Fibroblast of lung (primary cell): ENCODE data around the gene ENTPD6. TPM values are rescaled to one million over a fixed set of nuclear protein-coding genes. Genes with fewer than 3 reads are reported as not detected.
A peak's percentile ranks its signal among the peaks of the same experiment; 100 is the strongest.

Experiments used
- DNase-seq, 2 donors: peaks; one replicate each; pipeline versions ENCODE4 v3.0.0 to v3.0.0-alpha.2; 2010; ENCODE audit warnings: low read depth in 2 of 2
- H2AFZ ChIP-seq: 2 replicates; pipeline ENCODE4 v1.5.1; 2012; ENCODE audit warnings: low read length, control low read depth, inconsistent platforms
- H3K27ac ChIP-seq: 2 replicates; pipeline ENCODE4 v1.5.1; 2011; ENCODE audit warnings: low read length, control low read depth; ENCODE audit not compliant: insufficient read depth
- H3K27me3 ChIP-seq: 2 replicates; pipeline ENCODE4 v1.5.1; 2011; ENCODE audit warnings: mild to moderate bottlenecking, low read length; ENCODE audit not compliant: control insufficient read depth, insufficient read depth
- H3K36me3 ChIP-seq: 2 replicates; pipeline ENCODE4 v1.5.1; 2011; ENCODE audit warnings: low read length; ENCODE audit not compliant: control insufficient read depth, insufficient read depth
- H3K4me1 ChIP-seq: 2 replicates; pipeline ENCODE4 v1.5.1; 2011; ENCODE audit warnings: low read length; ENCODE audit not compliant: control insufficient read depth, insufficient read depth; ENCODE audit errors: extremely low read depth
- H3K4me2 ChIP-seq: 2 replicates; pipeline ENCODE4 v1.5.1; 2011; ENCODE audit warnings: low read length, control low read depth; ENCODE audit not compliant: insufficient read depth; ENCODE audit errors: extremely low read depth
- H3K4me3 ChIP-seq, 4 experiments: fragments of 200-600 bp in 1 of 4; sonication (generic) in 1 of 4; replicated peaks in 1 of 4; 2 replicates each; pipeline ENCODE4 v1.5.1; 2011 to 2016; ENCODE audit warnings: low read length in 4 of 4, low read depth in 3 of 4, mild to moderate bottlenecking in 3 of 4, control low read depth in 2 of 4, inconsistent platforms in 1 of 4, mixed read lengths in 1 of 4; ENCODE audit not compliant: insufficient read depth in 1 of 4; ENCODE audit errors: control extremely low read depth in 1 of 4
- H3K79me2 ChIP-seq: 2 replicates; pipeline ENCODE4 v1.5.1; 2012; ENCODE audit warnings: mild to moderate bottlenecking, low read length, inconsistent platforms; ENCODE audit not compliant: control insufficient read depth, insufficient read depth
- H3K9ac ChIP-seq: 2 replicates; pipeline ENCODE4 v1.5.1; 2011; ENCODE audit warnings: mild to moderate bottlenecking, low read length, control low read depth; ENCODE audit not compliant: insufficient read depth
- H3K9me3 ChIP-seq: 2 replicates; pipeline ENCODE4 v1.5.1; 2012; ENCODE audit warnings: low read depth, low read length; ENCODE audit not compliant: control insufficient read depth, insufficient read depth
- H4K20me1 ChIP-seq: 2 replicates; pipeline ENCODE4 v1.5.1; 2011; ENCODE audit warnings: low read length; ENCODE audit not compliant: control insufficient read depth, insufficient read depth; ENCODE audit errors: extremely low read depth
- CTCF ChIP-seq, 2 donors: IDR thresholded peaks in 1 of 2; conservative IDR thresholded peaks in 1 of 2; 1 replicate in 1 of 2; 2 replicates in 1 of 2; pipeline ENCODE4 v1.5.1; 2011 to 2012; ENCODE audit warnings: low read length in 2 of 2, control low read depth in 1 of 2, inconsistent platforms in 1 of 2, low read depth in 1 of 2, mild to moderate bottlenecking in 1 of 2
- EZH2 ChIP-seq: IDR thresholded peaks from 2 replicates; pipeline ENCODE4 v1.5.1; 2012; ENCODE audit warnings: low read length, control low read depth, mild to moderate bottlenecking; ENCODE audit errors: missing control alignments
- polyA plus RNA-seq, 2 donors: library from polyadenylated mRNA; depleted of rRNA in 1 of 2; stranded (reverse) in 1 of 2; unstranded in 1 of 2; fragments of >200 nt; gene quantifications; 2 replicates each; pipeline ENCODE4 v1.2.1, GENCODE V29; 2011 to 2012; ENCODE audit warnings: missing spikeins in 1 of 2
- total RNA-seq: library from RNA; depleted of rRNA; stranded (reverse); fragments of >200 nt; gene quantifications from 2 replicates; pipeline ENCODE4 v1.2.1, GENCODE V29; 2014

ENTPD6 gene
- total and polyA plus RNA-seq, 2 donors (not counting 1 experiment from before 2014, with no cell fraction given) = 45.7 to 56.5 TPM

DNA sequence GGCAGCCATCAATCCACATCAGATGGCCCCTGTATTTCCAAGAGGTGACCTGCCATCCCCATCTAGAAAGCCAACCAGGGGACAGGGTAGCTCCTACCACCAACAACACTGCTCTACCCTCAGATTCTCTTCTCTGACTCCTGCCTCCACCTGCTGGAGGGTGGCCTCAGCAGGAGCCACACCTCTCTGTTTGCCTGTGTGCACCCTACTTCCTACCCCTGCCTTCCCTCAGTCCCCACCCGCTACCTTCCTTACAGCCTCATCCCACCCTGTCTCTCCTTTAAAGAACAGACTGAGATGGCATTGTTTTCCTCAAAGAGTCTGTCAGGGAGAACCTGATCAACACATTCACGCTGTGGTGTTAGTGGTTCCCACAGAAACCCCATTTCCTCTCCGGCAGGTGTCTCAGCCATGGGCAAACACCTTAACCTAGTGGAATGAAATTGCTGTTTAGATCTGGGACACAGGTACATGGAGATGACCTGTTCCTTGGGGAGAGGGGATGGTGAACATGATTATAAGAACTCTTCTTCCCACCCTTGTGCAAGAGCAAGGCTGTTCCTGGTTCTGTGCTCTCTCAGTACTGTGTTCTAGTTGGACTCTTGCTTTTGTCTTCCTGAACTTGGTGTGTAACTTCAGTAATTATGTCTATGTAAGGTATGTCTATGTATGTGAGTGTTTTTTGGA is 1.8 kb downstream of the ENTPD6 start:
- peak overlapping the region in 1 of 4 experiments; percentile 65 for H3K4me3 ChIP-seq
- H3K9me3 ChIP-seq = no peaks in the 10 kb centered on the region
- DNase-seq = no peak
- H3K9ac ChIP-seq = no peak overlapping the region
- H3K27me3 ChIP-seq = no peaks in the 10 kb centered on the region
- H2AFZ ChIP-seq = no peak overlapping the region
- no peak overlapping the region for H3K27ac ChIP-seq
- peaks cover 25% of the 10 kb centered on the region for H3K79me2 ChIP-seq
- peaks cover 3% of the 10 kb centered on the region for H3K4me1 ChIP-seq
- no peaks in the 10 kb centered on the region for H3K36me3 ChIP-seq
- H3K4me2 ChIP-seq = no peak overlapping the region
- TF ChIP-seq EZH2 = no peak
- TF ChIP-seq CTCF (conservative IDR thresholded peaks at IDR 0.05 in 1 of 2, IDR thresholded peaks at IDR 0.05 in 1 of 2; ENCODE audit: low read depth in 1 of 2, low read length in 2 of 2) = no peak
- no peaks in the 10 kb centered on the region for H4K20me1 ChIP-seq

DNA sequence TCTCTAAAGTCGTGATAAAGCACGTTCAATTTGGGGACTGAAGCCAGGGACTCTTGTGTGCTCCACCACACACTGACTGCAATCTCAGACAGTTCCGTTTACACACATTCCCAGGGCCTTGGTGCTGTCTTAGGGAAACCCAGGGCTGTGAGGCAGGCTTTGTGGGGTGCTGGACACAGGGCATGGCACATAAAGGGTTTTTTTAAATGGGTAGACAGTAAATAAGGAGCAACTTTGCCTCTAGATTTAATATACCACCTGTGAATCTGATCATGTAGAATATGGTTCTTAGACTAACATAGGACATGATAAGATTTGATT is 2.3 kb downstream of the ENTPD6 start:
- H3K4me2 ChIP-seq = no peak overlapping the region
- H3K9ac ChIP-seq = no peak overlapping the region
- no peak overlapping the region for H3K27ac ChIP-seq
- DNase-seq = no peak
- no peak overlapping the region for H2AFZ ChIP-seq
- no peaks in the 10 kb centered on the region for H4K20me1 ChIP-seq
- H3K4me1 ChIP-seq = peaks cover 3% of the 10 kb centered on the region
- H3K4me3 ChIP-seq = peak overlapping the region in 1 of 4 experiments; percentile 65
- no peaks in the 10 kb centered on the region for H3K9me3 ChIP-seq
- TF ChIP-seq EZH2 = no peak
- TF ChIP-seq CTCF (conservative IDR thresholded peaks at IDR 0.05 in 1 of 2, IDR thresholded peaks at IDR 0.05 in 1 of 2; ENCODE audit: low read depth in 1 of 2, low read length in 2 of 2) = no peak
- no peaks in the 10 kb centered on the region for H3K27me3 ChIP-seq
- H3K79me2 ChIP-seq = peaks cover 26% of the 10 kb centered on the region
- no peaks in the 10 kb centered on the region for H3K36me3 ChIP-seq

- no peak overlapping the region for H3K9ac ChIP-seq
- no peak overlapping the region for H3K4me2 ChIP-seq
- TF ChIP-seq CTCF (conservative IDR thresholded peaks at IDR 0.05 in 1 of 2, IDR thresholded peaks at IDR 0.05 in 1 of 2; ENCODE audit: low read depth in 1 of 2, low read length in 2 of 2) (no peak), EZH2 (no peak)
- H3K36me3 ChIP-seq = no peaks in the 10 kb centered on the region
- no peak overlapping the region for H3K4me3 ChIP-seq
- no peaks in the 10 kb centered on the region for H4K20me1 ChIP-seq
- no peak for DNase-seq
- H3K27ac ChIP-seq = no peak overlapping the region
- no peaks in the 10 kb centered on the region for H3K9me3 ChIP-seq
- peaks cover 3% of the 10 kb centered on the region for H3K4me1 ChIP-seq
- peaks cover 26% of the 10 kb centered on the region for H3K79me2 ChIP-seq
- no peak overlapping the region for H2AFZ ChIP-seq
- no peaks in the 10 kb centered on the region for H3K27me3 ChIP-seq
Observed at GRCh38 chr20:25198663-25199383, 3.3 kb downstream of the ENTPD6 start.
